Mesendoderm (in vitro differentiated cells): ENCODE data around the gene GPR45.

Experiments used
- DNase-seq: peaks from one replicate; pipeline ENCODE4 v3.0.0; 2013
- H2AK5ac ChIP-seq: 2 replicates; pipeline ENCODE4 v1.6.1; 2013; ENCODE audit warnings: low read length, inconsistent platforms
- H2BK120ac ChIP-seq: 2 replicates; pipeline ENCODE4 v1.6.1; 2013; ENCODE audit warnings: low read depth, mild to moderate bottlenecking, low read length, moderate library complexity, mixed read lengths
- H2BK15ac ChIP-seq: replicated peaks from 2 replicates; pipeline ENCODE4 v1.6.1; 2013; ENCODE audit warnings: low read depth, mild to moderate bottlenecking, moderate library complexity
- H2BK5ac ChIP-seq: 2 replicates; pipeline ENCODE4 v1.6.1; 2013; ENCODE audit warnings: low read length, inconsistent platforms
- H3K18ac ChIP-seq: 2 replicates; pipeline ENCODE4 v1.6.1; 2013; ENCODE audit warnings: mild to moderate bottlenecking, low read length, mixed read lengths
- H3K23ac ChIP-seq: one replicate; pipeline ENCODE4 v1.6.1; 2013; ENCODE audit warnings: low read length
- H3K27ac ChIP-seq: 2 replicates; pipeline ENCODE4 v1.5.1; 2013; ENCODE audit warnings: low read depth, mild to moderate bottlenecking, inconsistent platforms, low read length, moderate library complexity
- H3K27me3 ChIP-seq: 2 replicates; pipeline ENCODE4 v1.6.1; 2013; ENCODE audit warnings: low read length, control low read depth, mild to moderate bottlenecking, inconsistent platforms; ENCODE audit not compliant: insufficient read depth, poor library complexity
- H3K36me3 ChIP-seq: 2 replicates; pipeline ENCODE4 v1.6.1; 2013; ENCODE audit warnings: low read length, inconsistent platforms; ENCODE audit not compliant: control insufficient read depth, insufficient read depth
- H3K4ac ChIP-seq: one replicate; pipeline ENCODE4 v1.6.1; 2013; ENCODE audit warnings: low read depth, mild to moderate bottlenecking, low read length, moderate library complexity
- H3K4me1 ChIP-seq: 2 replicates; pipeline ENCODE4 v1.6.1; 2013; ENCODE audit warnings: low read depth, low read length, inconsistent platforms; ENCODE audit not compliant: control insufficient read depth
- H3K4me2 ChIP-seq: 2 replicates; pipeline ENCODE4 v1.6.1; 2013; ENCODE audit warnings: low read length
- H3K4me3 ChIP-seq: 2 replicates; pipeline ENCODE4 v1.5.1; 2013; ENCODE audit warnings: mild to moderate bottlenecking, low read length
- H3K56ac ChIP-seq: one replicate; pipeline ENCODE4 v1.6.1; 2013; ENCODE audit warnings: low read length
- H3K79me1 ChIP-seq: 2 replicates; pipeline ENCODE4 v1.6.1; 2013; ENCODE audit warnings: low read length, inconsistent platforms
- H3K79me2 ChIP-seq: 2 replicates; pipeline ENCODE4 v1.6.1; 2013; ENCODE audit warnings: mild to moderate bottlenecking, low read length; ENCODE audit not compliant: control insufficient read depth, insufficient read depth
- H3K9ac ChIP-seq: 2 replicates; pipeline ENCODE4 v1.6.1; 2013; ENCODE audit warnings: low read length, inconsistent platforms
- H4K5ac ChIP-seq: one replicate; pipeline ENCODE4 v1.6.1; 2013; ENCODE audit warnings: low read length
- H4K8ac ChIP-seq: one replicate; pipeline ENCODE4 v1.6.1; 2013; ENCODE audit warnings: low read depth, mild to moderate bottlenecking, control low read depth, low read length, moderate library complexity
- WGBS: extraction: QIAGEN DNeasy Blood & Tissue Kit; methylation state at CpG from one replicate; pipeline ENCODE4 v1.1.7; 2013; ENCODE audit warnings: low lambda C conversion rate, missing lambda C conversion rate; ENCODE audit not compliant: insufficient coverage; ENCODE audit errors: extremely low coverage; 5-methylcytosine and 5-hydroxymethylcytosine counted together

GPR45 gene

GRCh38 chr2:105278654-105279053 lies 37.1 kb downstream of the GPR45 start:
- no peaks in the 10 kb centered on the region for H3K36me3 ChIP-seq
- no peak overlapping the region for H2BK120ac ChIP-seq
- H3K9ac ChIP-seq, result no peak overlapping the region
- H2BK5ac ChIP-seq, result no peak overlapping the region
- no peak overlapping the region for H3K4me2 ChIP-seq
- no peak overlapping the region for H3K23ac ChIP-seq
- no peak overlapping the region for H3K4ac ChIP-seq
- no peaks in the 10 kb centered on the region for H3K79me2 ChIP-seq
- H3K27me3 ChIP-seq, result no peaks in the 10 kb centered on the region
- H3K79me1 ChIP-seq, result no peaks in the 10 kb centered on the region
- H2BK15ac ChIP-seq, result no peak overlapping the region
- H4K5ac ChIP-seq, result no peak overlapping the region
- WGBS, result no CpG with 5 or more reads among the region's 5 CpGs
- no peak overlapping the region for H3K56ac ChIP-seq
- H4K8ac ChIP-seq, result no peak overlapping the region
- peak; percentile 57 for DNase-seq
- no peak overlapping the region for H3K4me3 ChIP-seq
- no peak overlapping the region for H2AK5ac ChIP-seq
- no peaks in the 10 kb centered on the region for H3K4me1 ChIP-seq
- no peak overlapping the region for H3K18ac ChIP-seq
- no peak overlapping the region for H3K27ac ChIP-seq

- Histone ChIP-seq H4K8ac (no peak overlapping the region), H2BK120ac (no peak overlapping the region), H3K23ac (no peak overlapping the region), H2BK15ac (no peak overlapping the region), H3K79me1 (no peaks in the 10 kb centered on the region), H3K4me3 (no peak overlapping the region), H3K9ac (no peak overlapping the region), H3K4ac (no peak overlapping the region), H2BK5ac (no peak overlapping the region), H4K5ac (no peak overlapping the region), H3K27ac (no peak overlapping the region), H3K36me3 (no peaks in the 10 kb centered on the region), H2AK5ac (no peak overlapping the region), H3K4me2 (no peak overlapping the region), H3K56ac (no peak overlapping the region), H3K18ac (no peak overlapping the region), H3K27me3 (no peaks in the 10 kb centered on the region), H3K4me1 (no peaks in the 10 kb centered on the region), H3K79me2 (no peaks in the 10 kb centered on the region)
- DNase-seq, result no peak
- WGBS, result no CpG with 5 or more reads among the region's 1 CpG
Observed at GRCh38 chr2:105279126-105279525, 37.6 kb downstream of the GPR45 start.

GRCh38 chr2:105280281-105280680 lies 38.7 kb downstream of the GPR45 start:
- Histone ChIP-seq H3K79me2 (no peaks in the 10 kb centered on the region), H3K4ac (no peak overlapping the region), H3K4me1 (no peaks in the 10 kb centered on the region), H3K27ac (no peak overlapping the region), H3K9ac (no peak overlapping the region), H2BK120ac (no peak overlapping the region), H3K27me3 (no peaks in the 10 kb centered on the region), H4K8ac (no peak overlapping the region), H3K23ac (no peak overlapping the region), H3K4me2 (no peak overlapping the region), H4K5ac (no peak overlapping the region), H3K18ac (no peak overlapping the region), H2AK5ac (no peak overlapping the region), H2BK15ac (no peak overlapping the region), H3K4me3 (no peak overlapping the region), H2BK5ac (no peak overlapping the region), H3K36me3 (no peaks in the 10 kb centered on the region), H3K56ac (no peak overlapping the region), H3K79me1 (no peaks in the 10 kb centered on the region)
- DNase-seq, result no peak
- no CpG with 5 or more reads among the region's 10 CpGs for WGBS

GRCh38 chr2:105283532-105283931 lies 42.0 kb downstream of the GPR45 start:
- Histone ChIP-seq H4K5ac (no peak overlapping the region), H3K27me3 (no peaks in the 10 kb centered on the region), H3K56ac (no peak overlapping the region), H3K23ac (no peak overlapping the region), H3K4me3 (no peak overlapping the region), H3K4me1 (no peaks in the 10 kb centered on the region), H3K18ac (no peak overlapping the region), H3K79me2 (no peaks in the 10 kb centered on the region), H3K4ac (no peak overlapping the region), H3K27ac (no peak overlapping the region), H3K4me2 (no peak overlapping the region), H3K79me1 (peaks cover 1% of the 10 kb centered on the region), H4K8ac (no peak overlapping the region), H3K9ac (no peak overlapping the region), H2BK5ac (no peak overlapping the region), H2AK5ac (no peak overlapping the region), H3K36me3 (peaks cover 1% of the 10 kb centered on the region), H2BK120ac (no peak overlapping the region), H2BK15ac (no peak overlapping the region)
- DNase-seq, result no peak
- WGBS, result no CpG with 5 or more reads among the region's 4 CpGs

GRCh38 chr2:105287692-105288091 lies 46.1 kb downstream of the GPR45 start:
- no peaks in the 10 kb centered on the region for H3K79me2 ChIP-seq
- H2BK15ac ChIP-seq, result no peak overlapping the region
- H3K79me1 ChIP-seq, result peaks cover 1% of the 10 kb centered on the region
- H3K4me1 ChIP-seq, result no peaks in the 10 kb centered on the region
- no peak overlapping the region for H4K8ac ChIP-seq
- H2AK5ac ChIP-seq, result no peak overlapping the region
- H3K36me3 ChIP-seq, result peaks cover 1% of the 10 kb centered on the region
- H4K5ac ChIP-seq, result no peak overlapping the region
- WGBS, result no CpG with 5 or more reads among the region's 5 CpGs
- no peak overlapping the region for H3K27ac ChIP-seq
- H3K9ac ChIP-seq, result no peak overlapping the region
- no peak overlapping the region for H3K56ac ChIP-seq
- no peak overlapping the region for H2BK120ac ChIP-seq
- DNase-seq, result peak; percentile 70
- H2BK5ac ChIP-seq, result no peak overlapping the region
- no peak overlapping the region for H3K23ac ChIP-seq
- no peaks in the 10 kb centered on the region for H3K27me3 ChIP-seq
- H3K4me2 ChIP-seq, result no peak overlapping the region
- no peak overlapping the region for H3K4ac ChIP-seq
- no peak overlapping the region for H3K18ac ChIP-seq
- H3K4me3 ChIP-seq, result no peak overlapping the region

- H4K5ac ChIP-seq, result no peak overlapping the region
- no peak overlapping the region for H2AK5ac ChIP-seq
- peaks cover 1% of the 10 kb centered on the region for H3K36me3 ChIP-seq
- H3K4me1 ChIP-seq, result no peaks in the 10 kb centered on the region
- no peak overlapping the region for H2BK120ac ChIP-seq
- H3K27me3 ChIP-seq, result no peaks in the 10 kb centered on the region
- no peak overlapping the region for H2BK15ac ChIP-seq
- DNase-seq, result no peak
- no peak overlapping the region for H3K27ac ChIP-seq
- no peak overlapping the region for H3K56ac ChIP-seq
- no peak overlapping the region for H2BK5ac ChIP-seq
- H3K4me3 ChIP-seq, result no peak overlapping the region
- H4K8ac ChIP-seq, result no peak overlapping the region
- H3K9ac ChIP-seq, result no peak overlapping the region
- no CpG with 5 or more reads among the region's 7 CpGs for WGBS
- H3K18ac ChIP-seq, result no peak overlapping the region
- peaks cover 1% of the 10 kb centered on the region for H3K79me1 ChIP-seq
- no peak overlapping the region for H3K4me2 ChIP-seq
- H3K23ac ChIP-seq, result no peak overlapping the region
- no peaks in the 10 kb centered on the region for H3K79me2 ChIP-seq
- H3K4ac ChIP-seq, result no peak overlapping the region
Observed at GRCh38 chr2:105288133-105288532, 46.6 kb downstream of the GPR45 start.
